IMR-90 (cell line): ENCODE results near the gene KCNN4.

Source experiments
- BHLHE40 ChIP-seq: fragments of 150-350 bp; IDR thresholded peaks from 2 replicates; pipeline ENCODE4 v1.6.1; 2016; ENCODE audit warnings: mild to moderate bottlenecking, low read depth, low read length
- CEBPB ChIP-seq: IDR thresholded peaks from 2 replicates; pipeline ENCODE4 v1.6.1; 2012; ENCODE audit warnings: low read depth, low read length, improper control_type of control experiment
- CTCF ChIP-seq: conservative IDR thresholded peaks from 2 replicates; pipeline ENCODE4 v1.5.1; 2012; ENCODE audit warnings: mild to moderate bottlenecking, low read depth, low read length, improper control_type of control experiment
- FOS ChIP-seq: fragments of 150-350 bp; IDR thresholded peaks from 2 replicates; pipeline ENCODE4 v1.6.1; 2016; ENCODE audit warnings: low read depth, low read length
- POLR2A ChIP-seq: IDR thresholded peaks from 2 replicates; pipeline ENCODE4 v1.6.1; 2012; ENCODE audit warnings: mild to moderate bottlenecking, low read depth, low read length
- RAD21 ChIP-seq: IDR thresholded peaks from 2 replicates; pipeline ENCODE4 v1.6.1; 2012; ENCODE audit warnings: low read length, improper control_type of control experiment
- SMC3 ChIP-seq: fragments of 150-350 bp; IDR thresholded peaks from 2 replicates; pipeline ENCODE4 v1.6.1; 2016; ENCODE audit warnings: low read depth, mild to moderate bottlenecking, antibody characterized with exemption, low read length, moderate library complexity
- USF2 ChIP-seq: fragments of 150-350 bp; IDR thresholded peaks from 2 replicates; pipeline ENCODE4 v1.6.1; 2017; ENCODE audit warnings: mild to moderate bottlenecking, antibody characterized with exemption, low read length, low read depth
- TF ChIP-seq, protein P1 (sequence below): fragments of 150-350 bp; IDR thresholded peaks from 2 replicates; pipeline ENCODE4 v1.6.1; 2016; ENCODE audit warnings: low read depth, mild to moderate bottlenecking, low read length, moderate library complexity, borderline replicate concordance

GRCh38 chr19:43779820-43780219 lies 953 bp downstream of the KCNN4 start:
- TF ChIP-seq SMC3 (no peak), CTCF (no peak), FOS (no peak), USF2 (no peak), CEBPB (no peak), RAD21 (no peak), POLR2A (no peak), BHLHE40 (no peak)
- TF ChIP-seq, protein P1, sequence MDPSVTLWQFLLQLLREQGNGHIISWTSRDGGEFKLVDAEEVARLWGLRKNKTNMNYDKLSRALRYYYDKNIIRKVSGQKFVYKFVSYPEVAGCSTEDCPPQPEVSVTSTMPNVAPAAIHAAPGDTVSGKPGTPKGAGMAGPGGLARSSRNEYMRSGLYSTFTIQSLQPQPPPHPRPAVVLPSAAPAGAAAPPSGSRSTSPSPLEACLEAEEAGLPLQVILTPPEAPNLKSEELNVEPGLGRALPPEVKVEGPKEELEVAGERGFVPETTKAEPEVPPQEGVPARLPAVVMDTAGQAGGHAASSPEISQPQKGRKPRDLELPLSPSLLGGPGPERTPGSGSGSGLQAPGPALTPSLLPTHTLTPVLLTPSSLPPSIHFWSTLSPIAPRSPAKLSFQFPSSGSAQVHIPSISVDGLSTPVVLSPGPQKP, result no peak
